IPS-NIHi7 (cell line): ENCODE data around the gene UST.
"Not testable (repeated sequence)": the region's sequence is repeated elsewhere in the genome, so short reads cannot be mapped to it uniquely, and the experiment has no call there.

ENCODE experiments used
- DNase-seq: peaks from one replicate; pipeline ENCODE4 v3.0.0; 2012; ENCODE audit warnings: mixed read lengths; ENCODE audit errors: extremely low spot score

Gene UST

DNA sequence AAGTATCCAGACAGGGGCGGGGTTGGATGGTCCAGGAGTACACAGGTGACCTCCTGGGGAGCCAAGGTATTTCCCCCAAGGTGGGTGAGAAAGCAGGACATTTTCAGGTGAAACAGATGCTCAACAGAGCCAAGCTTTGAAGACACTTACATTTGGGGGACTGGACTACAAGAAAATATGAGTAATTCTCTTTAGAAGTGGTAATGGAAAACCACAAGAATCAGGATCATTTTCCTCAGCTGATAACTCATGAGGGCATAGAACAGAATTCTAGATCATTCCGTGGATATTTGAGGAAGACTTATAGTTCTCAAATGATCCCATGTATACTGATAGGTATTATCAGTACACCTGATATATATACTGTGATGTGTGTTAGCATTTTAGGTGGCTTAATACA lies 89.9 kb downstream of the UST start:
- no peak for DNase-seq

DNA sequence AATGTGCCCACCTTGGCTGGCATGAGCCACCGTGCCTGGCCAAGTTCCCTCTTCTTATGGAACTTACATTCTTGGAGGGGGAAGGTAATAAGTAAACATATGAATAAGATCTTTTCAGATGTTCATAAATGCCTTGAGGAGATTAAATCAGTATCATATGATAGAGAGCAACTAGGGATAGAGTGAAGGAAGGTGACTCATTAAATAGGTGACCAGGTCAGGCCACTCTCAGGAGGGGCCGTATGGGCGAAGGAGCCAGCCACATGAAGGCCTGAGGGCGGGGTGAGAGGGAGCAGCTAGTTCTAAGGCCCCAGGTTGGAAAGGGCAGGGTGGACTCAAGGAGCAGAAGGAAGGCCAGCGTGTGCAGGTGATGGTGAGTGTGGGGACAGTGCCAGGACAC lies 91.1 kb downstream of the UST start:
- no peak for DNase-seq

GRCh38 chr6:148839044-148839443 lies 92.2 kb downstream of the UST start:
- DNase-seq: no peak

GRCh38 chr6:148840256-148840655 lies 93.4 kb downstream of the UST start:
- DNase-seq: no peak

- DNase-seq: no peak
Measured at GRCh38 chr6:148842296-148843019, 95.6 kb downstream of the UST start.

DNA sequence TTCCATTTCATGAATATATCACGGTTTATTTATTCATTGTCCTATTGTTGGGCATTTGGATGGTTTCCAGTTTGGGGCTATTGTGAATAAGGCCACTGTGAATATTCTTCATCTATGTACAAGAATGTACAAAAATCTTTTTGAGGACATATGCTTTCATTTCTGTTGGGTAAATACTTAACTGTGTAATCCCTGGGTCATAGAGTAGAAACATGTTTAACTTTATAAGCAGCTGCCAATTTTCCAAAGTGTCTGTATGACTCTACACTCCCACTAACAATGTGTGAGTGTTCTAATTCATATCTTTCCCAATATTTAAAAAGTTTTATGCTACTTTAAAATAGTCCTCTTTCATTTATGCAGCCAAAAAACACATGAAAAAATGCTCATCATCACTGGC lies 98.6 kb downstream of the UST start:
- no peak for DNase-seq

DNA sequence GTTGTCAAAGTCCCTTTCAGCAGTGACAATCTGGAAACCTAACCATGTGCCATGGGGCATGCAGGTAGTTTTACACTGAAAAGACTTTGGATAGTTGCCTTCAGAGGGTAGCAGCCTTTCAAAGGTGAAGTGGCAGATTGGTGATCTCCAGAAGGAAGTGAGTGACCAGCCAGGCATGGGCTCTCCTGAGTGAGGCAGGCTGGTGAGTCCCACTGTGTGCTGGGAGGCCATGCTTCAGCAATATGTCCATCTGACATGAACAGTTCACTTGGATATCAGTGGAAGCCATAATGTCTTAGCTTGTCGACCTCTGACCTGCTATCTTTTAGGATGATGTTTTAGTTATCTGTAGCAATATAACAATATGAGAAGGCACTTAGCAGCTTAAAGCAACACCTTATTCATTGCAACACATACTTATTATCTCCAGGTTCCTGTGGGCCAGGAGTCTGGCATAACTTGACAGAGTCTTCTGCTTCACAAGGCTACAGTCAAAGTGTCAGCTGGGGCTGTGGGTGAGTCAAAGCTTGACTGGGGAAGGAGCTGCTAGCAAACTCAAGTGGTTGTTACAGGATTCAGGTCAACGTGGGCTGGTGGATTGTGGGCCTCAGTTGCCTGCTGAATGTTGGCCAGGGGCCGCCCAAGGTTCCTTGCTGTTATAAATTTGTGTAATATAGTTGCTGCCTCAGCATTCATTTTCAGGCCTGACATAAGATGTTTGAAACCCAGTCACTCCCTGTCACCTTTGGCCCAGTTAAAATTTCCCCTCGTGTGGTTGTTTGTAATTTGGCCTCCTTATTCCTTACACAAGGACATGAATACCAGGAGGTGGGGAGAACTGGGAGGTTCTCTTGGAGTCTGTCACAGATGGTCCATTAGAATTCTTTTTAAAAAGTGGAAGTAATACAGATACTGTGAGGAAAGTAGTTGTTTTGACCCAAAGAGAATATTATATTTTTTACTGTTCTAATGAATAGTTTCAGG lies 100.2 kb downstream of the UST start:
- no peak for DNase-seq

DNA sequence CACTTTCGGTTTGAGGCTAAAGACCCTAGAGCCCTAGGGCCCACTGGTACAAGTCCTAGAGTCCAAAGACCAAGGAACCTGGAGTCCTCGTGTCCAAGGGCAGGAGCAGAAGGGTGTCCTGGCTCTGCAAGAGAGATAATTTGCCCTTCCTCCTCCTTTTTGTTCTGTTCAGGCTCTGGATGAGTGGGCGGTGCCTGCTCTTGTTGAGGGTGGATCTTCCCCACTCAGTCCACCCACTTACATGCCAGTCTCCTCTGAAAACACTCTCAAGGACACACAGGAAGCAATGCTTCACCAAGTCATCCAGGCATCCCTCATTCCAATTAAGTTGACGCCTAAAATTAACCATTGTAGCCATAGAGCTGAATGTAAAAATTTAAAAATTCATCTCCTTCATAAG lies 102.1 kb downstream of the UST start:
- no peak for DNase-seq

DNA sequence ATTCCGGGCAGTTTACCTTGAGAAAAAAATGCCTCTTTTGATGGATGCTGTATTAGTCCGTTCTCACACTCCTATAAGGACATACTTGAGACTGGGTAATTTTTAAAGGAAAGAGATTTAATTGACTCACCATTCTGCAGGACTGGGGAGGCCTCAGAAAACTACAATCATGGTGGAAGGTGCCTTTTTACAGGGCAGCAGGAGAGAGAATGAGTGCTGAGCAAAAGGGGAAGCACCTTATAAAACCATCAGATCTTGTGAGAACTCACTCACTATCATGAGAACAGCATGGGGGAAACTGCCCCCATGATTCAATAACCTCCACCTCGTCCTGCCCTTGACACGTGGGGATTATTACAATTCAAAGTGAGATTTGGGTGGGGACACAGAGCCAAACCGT lies 102.6 kb downstream of the UST start:
- DNase-seq: not testable (repeated sequence)

DNA sequence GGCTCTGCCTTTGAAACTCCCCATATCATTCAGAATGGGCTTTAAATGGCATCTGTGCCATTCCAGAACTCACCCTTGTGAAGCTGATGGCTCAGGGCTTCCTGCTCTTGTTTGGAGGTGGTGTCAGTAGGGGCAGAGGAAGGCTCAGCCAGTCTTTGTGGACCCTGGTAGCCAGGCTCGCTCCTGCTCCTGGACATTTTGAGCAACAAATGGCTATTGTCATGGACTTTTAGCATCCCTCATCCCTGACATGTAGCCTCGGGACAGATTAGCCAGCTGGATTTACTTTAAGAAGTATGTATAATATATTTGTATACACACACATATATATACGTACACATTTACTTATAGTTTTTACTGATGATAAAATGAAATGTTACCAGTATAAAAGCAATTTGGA lies 104.1 kb downstream of the UST start:
- DNase-seq: no peak

GRCh38 chr6:148851683-148852556 lies 105.1 kb downstream of the UST start:
- no peak for DNase-seq

DNA sequence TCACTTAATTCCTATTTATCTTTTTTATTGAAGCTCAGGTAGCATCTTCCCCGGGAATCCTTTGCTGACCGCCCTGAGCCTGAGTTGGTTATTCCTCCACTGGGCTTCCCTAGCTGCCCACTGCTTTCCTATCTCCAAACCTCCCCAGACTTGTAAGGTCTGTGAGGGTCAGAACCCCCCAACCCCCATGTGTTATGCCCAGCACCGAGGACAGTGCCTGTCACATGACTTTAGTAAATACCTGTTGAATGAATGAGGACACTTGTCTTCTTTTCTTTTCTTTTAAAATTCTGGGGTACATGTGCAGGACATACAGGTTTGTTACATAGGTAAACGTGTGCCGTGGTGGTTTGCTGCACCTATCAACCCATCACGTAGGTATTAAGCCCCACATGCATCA lies 105.9 kb downstream of the UST start:
- no peak for DNase-seq

GRCh38 chr6:148853113-148853512 lies 106.3 kb downstream of the UST start:
- DNase-seq: not testable (repeated sequence)

DNA sequence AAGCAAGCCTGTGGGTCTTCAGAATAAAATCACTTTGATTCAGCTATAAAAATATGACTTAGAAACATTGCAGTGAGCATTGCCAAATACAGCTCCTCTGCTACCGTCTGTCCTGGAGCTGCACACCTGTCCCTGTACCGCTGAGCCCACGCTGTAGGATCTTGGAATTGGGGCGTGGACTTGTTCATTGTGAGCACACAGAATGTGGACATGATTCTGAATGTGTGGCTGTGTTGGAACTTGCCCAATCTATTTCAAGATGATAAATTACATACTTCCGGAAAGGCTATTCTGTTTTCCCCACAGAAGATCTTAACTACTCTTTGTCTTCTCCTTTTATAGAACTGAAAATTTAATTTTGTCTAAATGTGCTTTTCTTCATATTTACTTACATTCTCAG lies 107.3 kb downstream of the UST start:
- no peak for DNase-seq

DNA sequence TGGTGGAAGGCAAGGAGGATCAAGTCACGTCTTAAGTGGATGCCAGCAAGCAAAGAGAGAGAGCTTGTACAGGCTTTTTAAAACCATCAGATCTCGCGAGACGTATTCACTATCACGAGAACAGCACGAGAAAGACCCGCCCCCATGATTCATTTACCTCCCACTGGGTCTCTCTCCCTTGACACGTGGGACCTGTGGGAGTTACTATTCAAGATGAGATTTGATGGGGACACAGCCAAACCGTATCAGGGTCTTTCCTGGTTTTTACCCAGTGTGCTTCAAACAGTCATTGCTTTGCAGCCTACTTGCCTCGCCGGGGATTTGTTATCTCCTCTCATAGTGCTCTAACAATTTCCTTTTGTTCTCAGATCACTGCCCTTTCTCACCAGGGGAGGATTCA lies 108.2 kb downstream of the UST start:
- no peak for DNase-seq

DNA sequence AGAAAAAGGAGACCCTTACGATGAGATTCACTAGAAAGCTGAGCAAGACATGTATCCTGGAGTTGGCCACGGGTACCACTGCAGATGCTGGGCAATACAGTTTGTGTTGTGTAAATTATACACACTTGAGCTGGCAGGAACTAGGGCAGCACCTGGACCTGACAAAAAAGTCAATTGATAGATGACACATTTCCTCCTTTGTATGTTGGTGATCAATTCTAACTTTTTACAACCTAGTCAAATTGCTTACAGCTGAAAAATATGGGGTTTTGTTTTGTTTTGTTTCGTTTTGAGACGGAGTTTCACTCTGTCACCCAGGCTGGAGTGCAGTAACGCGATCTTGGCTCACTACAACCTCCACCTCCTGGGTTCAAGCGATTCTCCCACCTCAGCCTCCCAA lies 108.9 kb downstream of the UST start:
- no peak for DNase-seq

DNA sequence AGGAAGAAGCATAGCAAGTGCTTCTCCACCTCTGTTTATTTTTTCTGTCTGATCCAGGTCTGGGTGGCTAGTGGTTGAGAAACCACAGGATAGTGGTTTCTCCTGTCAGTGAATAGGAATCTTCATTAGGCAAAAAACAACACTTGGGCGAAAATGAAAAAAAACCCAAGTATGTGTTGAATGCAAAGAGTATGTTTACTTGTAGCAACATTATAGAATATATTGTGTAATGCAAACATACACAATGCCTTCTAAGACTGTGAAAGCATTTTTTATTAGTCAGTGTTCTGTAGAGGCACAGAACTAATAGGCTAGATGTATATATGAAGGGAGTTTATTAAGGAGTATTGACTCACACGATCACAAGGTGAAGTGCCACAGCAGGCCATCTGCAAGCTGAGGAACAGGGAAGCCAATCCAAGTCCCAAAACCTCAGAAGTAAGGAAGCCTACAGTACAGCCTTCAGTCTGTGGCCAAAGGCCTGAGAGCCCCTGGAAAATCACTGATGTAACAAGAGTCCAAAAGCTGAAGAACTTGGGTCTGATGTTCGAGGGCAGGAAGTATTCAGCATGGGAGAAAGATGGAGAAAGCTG lies 111.1 kb downstream of the UST start:
- no peak for DNase-seq

- not testable (repeated sequence) for DNase-seq
Measured at GRCh38 chr6:148864132-148864531, 117.3 kb downstream of the UST start.

- DNase-seq: no peak
Measured at GRCh38 chr6:148864941-148865340, 118.1 kb downstream of the UST start.

DNA sequence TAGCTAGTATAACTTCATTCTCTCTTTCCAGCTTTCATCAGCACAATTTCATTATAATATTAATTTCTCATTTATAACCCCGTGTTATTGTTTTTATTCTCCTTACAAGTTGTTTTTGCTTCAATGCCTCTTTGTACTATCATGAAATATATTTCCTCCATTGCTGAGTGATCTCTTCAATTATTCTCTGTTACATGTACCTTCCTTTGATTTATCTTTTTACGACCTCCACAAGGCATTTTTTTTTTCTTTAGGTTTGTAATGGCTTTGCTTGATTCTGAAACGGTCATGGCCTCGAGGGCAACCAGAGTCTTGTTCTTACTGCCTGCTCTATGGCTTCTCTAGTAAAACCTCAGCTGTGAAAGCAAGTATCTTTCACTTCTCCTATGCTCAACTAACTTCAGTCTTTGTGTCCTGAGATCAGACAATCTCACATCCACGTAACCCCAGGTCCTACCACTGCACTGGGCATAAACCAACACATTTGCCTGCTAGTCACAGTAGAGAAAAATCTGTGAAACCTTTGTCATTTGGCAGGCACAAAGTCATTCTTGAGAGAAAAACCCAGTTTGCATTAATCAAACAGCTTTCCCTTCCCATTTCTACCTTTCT lies 119.9 kb downstream of the UST start:
- no peak for DNase-seq

DNA sequence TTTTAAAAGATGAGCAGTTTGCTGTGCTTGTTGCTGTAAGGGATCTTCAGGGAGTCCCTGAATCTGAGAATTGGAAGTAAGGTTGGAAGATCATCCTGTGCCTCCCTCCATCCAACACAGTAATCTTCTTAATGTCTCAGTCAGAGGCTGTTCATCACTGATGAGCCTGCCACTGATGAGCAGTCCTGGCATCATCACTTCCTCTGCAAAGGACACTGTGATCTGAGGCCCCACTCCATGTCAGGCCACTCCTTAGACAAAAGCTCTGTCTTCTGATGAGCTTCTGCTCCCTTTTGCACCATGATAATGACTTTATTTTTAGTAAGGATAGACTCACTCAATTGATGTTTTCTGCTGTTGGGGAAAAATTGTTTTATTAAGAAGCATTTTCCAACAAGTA lies 121.0 kb downstream of the UST start:
- no peak for DNase-seq
